Keratinocyte (primary cell): ENCODE results near the gene ROBO2. TPM values are rescaled to one million over a fixed set of nuclear protein-coding genes. Genes with fewer than 3 reads are reported as not detected.

Experiments used
- DNase-seq: peaks from one replicate; pipeline ENCODE4 v3.0.0-alpha.2; 2011; ENCODE audit warnings: low read depth, missing footprints, low spot score
- FAIRE-seq: peaks from 2 replicates; lab custom pipeline; 2011; peaks lifted over from hg19 to GRCh38; lab: Jason Lieb, UNC
- H2AFZ ChIP-seq: 2 replicates; pipeline ENCODE4 v1.6.0; 2012; ENCODE audit warnings: low read length, control low read depth, inconsistent platforms; ENCODE audit not compliant: control insufficient read depth
- H3K27ac ChIP-seq: 2 replicates; pipeline ENCODE4 v1.5.1; 2011; ENCODE audit warnings: low read length; ENCODE audit not compliant: control insufficient read depth, insufficient read depth
- H3K27me3 ChIP-seq: 3 replicates; pipeline ENCODE4 v1.6.0; 2011; ENCODE audit warnings: low read length; ENCODE audit not compliant: control insufficient read depth, insufficient read depth; ENCODE audit errors: extremely low read depth
- H3K36me3 ChIP-seq, 2 experiments: 2 replicates in 1 of 2; 3 replicates in 1 of 2; pipeline ENCODE4 v1.5.1; 2011; ENCODE audit warnings: low read length in 2 of 2, mild to moderate bottlenecking in 1 of 2; ENCODE audit not compliant: control insufficient read depth in 2 of 2, insufficient read depth in 2 of 2; ENCODE audit errors: extremely low read depth in 1 of 2
- H3K4me1 ChIP-seq: 3 replicates; pipeline ENCODE4 v1.5.1; 2011; ENCODE audit warnings: low read length; ENCODE audit not compliant: control insufficient read depth, insufficient read depth; ENCODE audit errors: extremely low read depth
- H3K4me2 ChIP-seq: 3 replicates; pipeline ENCODE4 v1.6.0; 2011; ENCODE audit warnings: low read depth, low read length; ENCODE audit not compliant: control insufficient read depth, insufficient read depth; ENCODE audit errors: extremely low read depth
- H3K4me3 ChIP-seq, 3 experiments: fragments of 200-600 bp in 1 of 3; sonication (generic) in 1 of 3; 2 replicates in 2 of 3; 3 replicates in 1 of 3; pipeline ENCODE4 v1.5.1; 2011 to 2016; ENCODE audit warnings: low read length in 3 of 3, mild to moderate bottlenecking in 3 of 3, control low read depth in 2 of 3, inconsistent platforms in 1 of 3, low read depth in 1 of 3, mixed read lengths in 1 of 3, mixed run types in 1 of 3, moderate library complexity in 1 of 3; ENCODE audit not compliant: control insufficient read depth in 2 of 3, insufficient read depth in 2 of 3; ENCODE audit errors: extremely low read depth in 1 of 3
- H3K79me2 ChIP-seq: 2 replicates; pipeline ENCODE4 v1.6.0; 2012; ENCODE audit warnings: low read length; ENCODE audit not compliant: control insufficient read depth, insufficient read depth
- H3K9ac ChIP-seq: 3 replicates; pipeline ENCODE4 v1.6.0; 2011; ENCODE audit warnings: low read length; ENCODE audit not compliant: control insufficient read depth, insufficient read depth; ENCODE audit errors: extremely low read depth
- H3K9me1 ChIP-seq: 3 replicates; pipeline ENCODE4 v1.6.0; 2011; ENCODE audit warnings: low read length; ENCODE audit not compliant: control insufficient read depth, insufficient read depth; ENCODE audit errors: extremely low read depth
- H3K9me3 ChIP-seq: 2 replicates; pipeline ENCODE4 v1.5.1; 2012; ENCODE audit warnings: low read depth, low read length; ENCODE audit not compliant: control insufficient read depth
- H4K20me1 ChIP-seq: 3 replicates; pipeline ENCODE4 v1.6.0; 2011; ENCODE audit warnings: low read length; ENCODE audit not compliant: control insufficient read depth, insufficient read depth; ENCODE audit errors: extremely low read depth
- EZH2 ChIP-seq: IDR thresholded peaks from one replicate; pipeline ENCODE4 v1.6.1; 2012; ENCODE audit warnings: inconsistent platforms, mild to moderate bottlenecking, low read length, moderate library complexity
- dilution Hi-C: fragments of 300-500 bp; cut with MboI; formaldehyde crosslinking; loops from one replicate; pipeline ENCODE4 v1.7.0; 2020; ENCODE audit warnings: low sequenced_read_pairs; ENCODE audit not compliant: extremely low pct_ligation_motif_present
- polyA plus RNA-seq, 5 experiments: library from polyadenylated mRNA; depleted of rRNA in 3 of 5; stranded (reverse) in 3 of 5; stranded (forward) in 1 of 5; unstranded in 1 of 5; fragments of >200 nt; gene quantifications; 1 replicate in 1 of 5; 2 replicates in 3 of 5; 3 replicates in 1 of 5; pipeline versions ENCODE4 v1.2.1 to v1.2.3, GENCODE V29; 2011 to 2012; ENCODE audit warnings: missing spikeins in 2 of 5, low read depth in 1 of 5, low replicate concordance in 1 of 5
- TF ChIP-seq, protein P1 (sequence below), 3 experiments: IDR thresholded peaks in 1 of 3; conservative IDR thresholded peaks in 1 of 3; optimal IDR thresholded peaks in 1 of 3; 2 replicates in 2 of 3; 3 replicates in 1 of 3; pipeline versions ENCODE3 to v1.5.1; 2011; ENCODE audit warnings: low read length in 3 of 3, mild to moderate bottlenecking in 3 of 3, moderate library complexity in 2 of 3, control low read depth in 1 of 3, inconsistent platforms in 1 of 3; ENCODE audit not compliant: insufficient read depth in 2 of 3; ENCODE audit errors: extremely low read depth in 1 of 3

The ROBO2 gene
- polyA plus RNA-seq, 1 donor (not counting 4 experiments of a cell fraction or from before 2014, with no cell fraction given) = 0.30 TPM

- Histone ChIP-seq H3K4me3 (no peak overlapping the region), H4K20me1 (no peaks in the 10 kb centered on the region), H3K27me3 (no peaks in the 10 kb centered on the region), H3K4me1 (no peaks in the 10 kb centered on the region), H2AFZ (no peak overlapping the region), H3K9me3 (no peaks in the 10 kb centered on the region), H3K4me2 (no peak overlapping the region), H3K27ac (no peak overlapping the region), H3K9ac (no peak overlapping the region), H3K9me1 (no peaks in the 10 kb centered on the region), H3K36me3 (no peaks in the 10 kb centered on the region), H3K79me2 (no peaks in the 10 kb centered on the region)
- DNase-seq = no peak
- dilution Hi-C loops = no loop called here
- no peak for FAIRE-seq
- TF ChIP-seq EZH2 = no peak
- TF ChIP-seq, protein P1, sequence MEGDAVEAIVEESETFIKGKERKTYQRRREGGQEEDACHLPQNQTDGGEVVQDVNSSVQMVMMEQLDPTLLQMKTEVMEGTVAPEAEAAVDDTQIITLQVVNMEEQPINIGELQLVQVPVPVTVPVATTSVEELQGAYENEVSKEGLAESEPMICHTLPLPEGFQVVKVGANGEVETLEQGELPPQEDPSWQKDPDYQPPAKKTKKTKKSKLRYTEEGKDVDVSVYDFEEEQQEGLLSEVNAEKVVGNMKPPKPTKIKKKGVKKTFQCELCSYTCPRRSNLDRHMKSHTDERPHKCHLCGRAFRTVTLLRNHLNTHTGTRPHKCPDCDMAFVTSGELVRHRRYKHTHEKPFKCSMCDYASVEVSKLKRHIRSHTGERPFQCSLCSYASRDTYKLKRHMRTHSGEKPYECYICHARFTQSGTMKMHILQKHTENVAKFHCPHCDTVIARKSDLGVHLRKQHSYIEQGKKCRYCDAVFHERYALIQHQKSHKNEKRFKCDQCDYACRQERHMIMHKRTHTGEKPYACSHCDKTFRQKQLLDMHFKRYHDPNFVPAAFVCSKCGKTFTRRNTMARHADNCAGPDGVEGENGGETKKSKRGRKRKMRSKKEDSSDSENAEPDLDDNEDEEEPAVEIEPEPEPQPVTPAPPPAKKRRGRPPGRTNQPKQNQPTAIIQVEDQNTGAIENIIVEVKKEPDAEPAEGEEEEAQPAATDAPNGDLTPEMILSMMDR (optimal IDR thresholded peaks at IDR 0.05 in 1 of 3, IDR thresholded peaks at IDR 0.05 in 1 of 3, conservative IDR thresholded peaks at IDR 0.05 in 1 of 3; ENCODE audit: extremely low read depth in 1 of 3, insufficient read depth in 2 of 3, low read length in 3 of 3) = no peak
These were observed 192.7 kb downstream of the ROBO2 start for GRCh38 chr3:77232557-77232956.

DNA sequence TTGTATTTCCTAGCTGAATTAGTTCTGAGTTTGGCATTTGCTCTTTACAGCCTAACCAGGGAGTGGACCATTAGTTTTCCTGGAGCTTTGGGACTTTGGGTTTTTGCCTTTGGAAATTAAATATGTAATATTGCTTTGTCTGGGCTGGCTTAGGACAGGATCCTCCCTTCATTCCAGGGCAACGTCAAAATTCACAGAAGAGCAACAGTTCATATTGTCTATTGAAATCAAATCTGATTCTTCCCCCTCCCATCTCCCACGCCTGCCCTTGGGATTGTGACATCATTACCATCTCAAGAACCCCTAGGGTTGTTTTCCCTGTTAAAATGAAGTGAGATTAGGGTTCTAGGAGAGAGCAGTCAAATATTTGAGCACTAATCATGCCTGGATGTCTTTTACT is 194.1 kb downstream of the ROBO2 start:
- dilution Hi-C loops = no loop called here

More for the DNA sequence above, 194.1 kb downstream of the ROBO2 start:
- no peak overlapping the region for H3K9ac ChIP-seq
- no peaks in the 10 kb centered on the region for H3K36me3 ChIP-seq
- H3K27me3 ChIP-seq = no peaks in the 10 kb centered on the region
- no peaks in the 10 kb centered on the region for H3K9me3 ChIP-seq
- no peaks in the 10 kb centered on the region for H3K79me2 ChIP-seq
- DNase-seq (no peak), FAIRE-seq (no peak)
- no peaks in the 10 kb centered on the region for H3K9me1 ChIP-seq
- no peak overlapping the region for H3K27ac ChIP-seq
- no peaks in the 10 kb centered on the region for H3K4me1 ChIP-seq
- H3K4me3 ChIP-seq = no peak overlapping the region
- H2AFZ ChIP-seq = no peak overlapping the region
- TF ChIP-seq EZH2 = no peak
- TF ChIP-seq, protein P1 (optimal IDR thresholded peaks at IDR 0.05 in 1 of 3, IDR thresholded peaks at IDR 0.05 in 1 of 3, conservative IDR thresholded peaks at IDR 0.05 in 1 of 3; ENCODE audit: extremely low read depth in 1 of 3, insufficient read depth in 2 of 3, low read length in 3 of 3) = no peak
- no peaks in the 10 kb centered on the region for H4K20me1 ChIP-seq
- H3K4me2 ChIP-seq = no peak overlapping the region
